Lower leg skin (tissue), 3 donors: Measurements from ENCODE around the gene LIMK2.

Experiments
- POLR2A ChIP-seq, 2 donors: fragments of 450-650 bp; IDR thresholded peaks; one replicate each; pipeline ENCODE4 v1.6.1; 2016 to 2017; ENCODE audit warnings: antibody characterized with exemption in 2 of 2, mild to moderate bottlenecking in 1 of 2, moderate library complexity in 1 of 2
- TF ChIP-seq, protein P1 (sequence below), 3 donors: fragments of 450-650 bp; IDR thresholded peaks; one replicate each; pipeline ENCODE4 v1.5.1; 2016; ENCODE audit warnings: antibody characterized with exemption in 3 of 3, mild to moderate bottlenecking in 3 of 3, moderate library complexity in 2 of 3

- TF ChIP-seq, protein P1, sequence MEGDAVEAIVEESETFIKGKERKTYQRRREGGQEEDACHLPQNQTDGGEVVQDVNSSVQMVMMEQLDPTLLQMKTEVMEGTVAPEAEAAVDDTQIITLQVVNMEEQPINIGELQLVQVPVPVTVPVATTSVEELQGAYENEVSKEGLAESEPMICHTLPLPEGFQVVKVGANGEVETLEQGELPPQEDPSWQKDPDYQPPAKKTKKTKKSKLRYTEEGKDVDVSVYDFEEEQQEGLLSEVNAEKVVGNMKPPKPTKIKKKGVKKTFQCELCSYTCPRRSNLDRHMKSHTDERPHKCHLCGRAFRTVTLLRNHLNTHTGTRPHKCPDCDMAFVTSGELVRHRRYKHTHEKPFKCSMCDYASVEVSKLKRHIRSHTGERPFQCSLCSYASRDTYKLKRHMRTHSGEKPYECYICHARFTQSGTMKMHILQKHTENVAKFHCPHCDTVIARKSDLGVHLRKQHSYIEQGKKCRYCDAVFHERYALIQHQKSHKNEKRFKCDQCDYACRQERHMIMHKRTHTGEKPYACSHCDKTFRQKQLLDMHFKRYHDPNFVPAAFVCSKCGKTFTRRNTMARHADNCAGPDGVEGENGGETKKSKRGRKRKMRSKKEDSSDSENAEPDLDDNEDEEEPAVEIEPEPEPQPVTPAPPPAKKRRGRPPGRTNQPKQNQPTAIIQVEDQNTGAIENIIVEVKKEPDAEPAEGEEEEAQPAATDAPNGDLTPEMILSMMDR (IDR thresholded peaks at IDR 0.05), result no peak
- no peak for TF ChIP-seq POLR2A (IDR thresholded peaks at IDR 0.05)
Observed at GRCh38 chr22:31295831-31296657, 83.9 kb downstream of the LIMK2 start.
